ENCODE measurements around the gene TRPV4. TPM values are rescaled to one million over a fixed set of nuclear protein-coding genes. Genes with fewer than 3 reads are reported as not detected.

TRPV4 gene
- total RNA-seq, 5 donors from 2014 or later (not counting 1 experiment from before 2014, with no cell fraction given), result not detected

GRCh38 chr12:109807954-109808643 lies 25.1 kb downstream of the TRPV4 start:
- H3K4me3 Mint-ChIP-seq, result no peak overlapping the region
- CTCF ChIA-PET, result interaction anchor here in 1 of 2 donors (1.6 kb wide), 1 partner anchor 38 kb away, joined by 4 read pairs; no protein-coding TSS in a partner anchor
- no peaks in the 10 kb centered on the region for H3K36me3 Mint-ChIP-seq

GRCh38 chr12:109804820-109805761 lies 28.1 kb downstream of the TRPV4 start:
- Mint-ChIP-seq H3K27ac (no peak overlapping the region), H3K4me3 (no peak overlapping the region), H3K9me3 (no peaks in the 10 kb centered on the region), H3K36me3 (no peaks in the 10 kb centered on the region), H3K27me3 (peaks cover 0 to 3% of the 10 kb centered on the region in 2 donors), H3K4me1 (peaks cover 0 to 2% (median 0%) of the 10 kb centered on the region in 3 donors)
- Histone ChIP-seq H3K36me3 (ENCODE audit: control insufficient read depth in 2 of 2, extremely low read depth in 1 of 2, insufficient read depth in 1 of 2, low read length in 1 of 2) (no peaks in the 10 kb centered on the region), H3K9me3 (no peaks in the 10 kb centered on the region), H3K27me3 (replicated peaks in 1 of 2; ENCODE audit: control insufficient read depth in 2 of 2, extremely low read depth in 1 of 2, insufficient read depth in 2 of 2, low read length in 1 of 2) (peaks cover 0 to 11% of the 10 kb centered on the region in 2 experiments), H3K4me3 (ENCODE audit: control insufficient read depth in 1 of 2, extremely low read depth in 1 of 2, low read length in 1 of 2) (no peak overlapping the region), H3K27ac (ENCODE audit: low read length) (no peak overlapping the region), H3K4me1 (ENCODE audit: control insufficient read depth in 1 of 2, extremely low read depth in 1 of 2, insufficient read depth in 2 of 2, low read length in 2 of 2) (peaks cover 0 to 5% of the 10 kb centered on the region in 2 experiments)
- WGBS (ENCODE audit: insufficient coverage), result 39% methylated on average over 11 of the region's 12 CpGs
- CTCF ChIA-PET, result interaction anchor here (0.6 to 3.6 kb wide), 15 partner anchors 10 to 1400 kb away, joined by 3 to 24 read pairs (median 4); no protein-coding TSS in a partner anchor
- peak; percentile 78 to 83 (median 81) for ATAC-seq (replicated peaks in 1 of 4)
- peak; percentile 13 to 79 (median 59) for DNase-seq
- POLR2A ChIA-PET, result no interaction called here

More at GRCh38 chr12:109807954-109808643, 25.1 kb downstream of the TRPV4 start:
- Histone ChIP-seq H3K4me3 (ENCODE audit: control insufficient read depth in 1 of 2, extremely low read depth in 1 of 2, low read length in 1 of 2) (no peak overlapping the region), H3K27ac (ENCODE audit: low read length) (no peak overlapping the region), H3K4me1 (ENCODE audit: control insufficient read depth in 1 of 2, extremely low read depth in 1 of 2, insufficient read depth in 2 of 2, low read length in 2 of 2) (peaks cover 0 to 5% of the 10 kb centered on the region in 2 experiments), H3K36me3 (ENCODE audit: control insufficient read depth in 2 of 2, extremely low read depth in 1 of 2, insufficient read depth in 1 of 2, low read length in 1 of 2) (no peaks in the 10 kb centered on the region), H3K27me3 (replicated peaks in 1 of 2; ENCODE audit: control insufficient read depth in 2 of 2, extremely low read depth in 1 of 2, insufficient read depth in 2 of 2, low read length in 1 of 2) (peaks cover 0 to 28% of the 10 kb centered on the region in 2 experiments), H3K9me3 (no peaks in the 10 kb centered on the region)
- POLR2A ChIA-PET, result no interaction called here
- Mint-ChIP-seq H3K27me3 (peaks cover 0 to 3% of the 10 kb centered on the region in 2 donors), H3K9me3 (no peaks in the 10 kb centered on the region), H3K27ac (no peak overlapping the region), H3K4me1 (peaks cover 0 to 2% (median 0%) of the 10 kb centered on the region in 3 donors)
- 95% methylated on average over 4 of the region's 12 CpGs for WGBS (ENCODE audit: insufficient coverage)
- DNase-seq (no peak), ATAC-seq (replicated peaks in 1 of 4) (no peak)

GRCh38 chr12:109803678-109804077 lies 29.5 kb downstream of the TRPV4 start:
- ChIA-PET POLR2A (no interaction called here), CTCF (interaction anchor here in 1 of 2 donors (0.6 to 3.6 kb wide), 2 partner anchors 42 to 47 kb away, joined by 11 to 24 read pairs; no protein-coding TSS in a partner anchor)
- Mint-ChIP-seq H3K27ac (no peak overlapping the region), H3K4me1 (peaks cover 0 to 2% (median 0%) of the 10 kb centered on the region in 3 donors), H3K36me3 (no peaks in the 10 kb centered on the region), H3K4me3 (no peak overlapping the region), H3K27me3 (peaks cover 0 to 3% of the 10 kb centered on the region in 2 donors), H3K9me3 (no peaks in the 10 kb centered on the region)
- H3K4me1 ChIP-seq (ENCODE audit: control insufficient read depth in 1 of 2, extremely low read depth in 1 of 2, insufficient read depth in 2 of 2, low read length in 2 of 2), result peaks cover 0 to 5% of the 10 kb centered on the region in 2 experiments
- no peak overlapping the region for H3K27ac ChIP-seq (ENCODE audit: low read length)
- WGBS (ENCODE audit: insufficient coverage), result 86% methylated on average over 2 of the region's 3 CpGs
- no peaks in the 10 kb centered on the region for H3K36me3 ChIP-seq (ENCODE audit: control insufficient read depth in 2 of 2, extremely low read depth in 1 of 2, insufficient read depth in 1 of 2, low read length in 1 of 2)
- DNase-seq (no peak), ATAC-seq (replicated peaks in 1 of 4) (no peak)
- H3K4me3 ChIP-seq (ENCODE audit: control insufficient read depth in 1 of 2, extremely low read depth in 1 of 2, low read length in 1 of 2), result no peak overlapping the region
- H3K9me3 ChIP-seq, result no peaks in the 10 kb centered on the region
- peaks cover 0 to 9% of the 10 kb centered on the region in 2 experiments for H3K27me3 ChIP-seq (replicated peaks in 1 of 2; ENCODE audit: control insufficient read depth in 2 of 2, extremely low read depth in 1 of 2, insufficient read depth in 2 of 2, low read length in 1 of 2)

- no peaks in the 10 kb centered on the region for H3K9me3 ChIP-seq
- DNase-seq (no peak), ATAC-seq (replicated peaks in 1 of 4) (no peak)
- Mint-ChIP-seq H3K36me3 (no peaks in the 10 kb centered on the region), H3K9me3 (no peaks in the 10 kb centered on the region), H3K27me3 (peaks cover 0 to 8% of the 10 kb centered on the region in 2 donors), H3K4me3 (no peak overlapping the region), H3K4me1 (peaks cover 0 to 2% (median 0%) of the 10 kb centered on the region in 3 donors), H3K27ac (no peak overlapping the region)
- H3K27ac ChIP-seq (ENCODE audit: low read length), result no peak overlapping the region
- peaks cover 0 to 5% of the 10 kb centered on the region in 2 experiments for H3K4me1 ChIP-seq (ENCODE audit: control insufficient read depth in 1 of 2, extremely low read depth in 1 of 2, insufficient read depth in 2 of 2, low read length in 2 of 2)
- H3K4me3 ChIP-seq (ENCODE audit: control insufficient read depth in 1 of 2, extremely low read depth in 1 of 2, low read length in 1 of 2), result no peak overlapping the region
- 88% methylated on average over 13 of the region's 15 CpGs for WGBS (ENCODE audit: insufficient coverage)
- H3K36me3 ChIP-seq (ENCODE audit: control insufficient read depth in 2 of 2, extremely low read depth in 1 of 2, insufficient read depth in 1 of 2, low read length in 1 of 2), result no peaks in the 10 kb centered on the region
- POLR2A ChIA-PET, result no interaction called here
- CTCF ChIA-PET, result no interaction called here
- H3K27me3 ChIP-seq (replicated peaks in 1 of 2; ENCODE audit: control insufficient read depth in 2 of 2, extremely low read depth in 1 of 2, insufficient read depth in 2 of 2, low read length in 1 of 2), result peaks cover 0 to 13% of the 10 kb centered on the region in 2 experiments
Observed at GRCh38 chr12:109802828-109803227, 30.4 kb downstream of the TRPV4 start.

DNA sequence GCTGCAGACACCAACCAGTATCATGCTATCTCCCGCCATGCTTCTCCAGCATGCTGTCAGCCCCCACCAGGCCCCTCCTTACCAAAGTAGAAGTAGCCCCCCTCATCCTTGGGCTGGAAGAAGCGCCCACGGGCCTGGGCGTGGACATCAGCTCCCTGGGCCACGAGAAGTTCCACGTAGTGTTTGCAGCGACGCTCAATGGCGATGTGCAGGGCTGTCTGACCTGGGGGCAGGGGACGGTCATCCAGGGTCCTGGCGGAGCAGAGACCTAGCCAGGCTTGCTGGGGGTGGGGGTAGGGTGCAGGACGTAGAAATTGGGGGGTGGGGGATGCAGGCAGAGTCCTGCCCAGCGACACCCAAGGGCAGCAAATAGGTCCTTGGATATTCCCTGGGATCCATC lies 32.7 kb downstream of the TRPV4 start:
- Mint-ChIP-seq H3K27me3 (peaks cover 6 to 10% of the 10 kb centered on the region in 2 donors), H3K27ac (no peak overlapping the region), H3K9me3 (no peaks in the 10 kb centered on the region), H3K4me1 (peaks cover 0 to 2% (median 0%) of the 10 kb centered on the region in 3 donors), H3K36me3 (no peaks in the 10 kb centered on the region), H3K4me3 (no peak overlapping the region)
- H3K27ac ChIP-seq (ENCODE audit: low read length), result no peak overlapping the region
- ChIA-PET POLR2A (no interaction called here), CTCF (no interaction called here)
- DNase-seq (no peak), ATAC-seq (replicated peaks in 1 of 4) (no peak)
- WGBS (ENCODE audit: insufficient coverage), result 94% methylated on average over 5 of the region's 13 CpGs
- peaks cover 0 to 5% of the 10 kb centered on the region in 2 experiments for H3K4me1 ChIP-seq (ENCODE audit: control insufficient read depth in 1 of 2, extremely low read depth in 1 of 2, insufficient read depth in 2 of 2, low read length in 2 of 2)
- no peak overlapping the region for H3K4me3 ChIP-seq (ENCODE audit: control insufficient read depth in 1 of 2, extremely low read depth in 1 of 2, low read length in 1 of 2)
- no peaks in the 10 kb centered on the region for H3K36me3 ChIP-seq (ENCODE audit: control insufficient read depth in 2 of 2, extremely low read depth in 1 of 2, insufficient read depth in 1 of 2, low read length in 1 of 2)
- no peaks in the 10 kb centered on the region for H3K9me3 ChIP-seq
- H3K27me3 ChIP-seq (replicated peaks in 1 of 2; ENCODE audit: control insufficient read depth in 2 of 2, extremely low read depth in 1 of 2, insufficient read depth in 2 of 2, low read length in 1 of 2), result peaks cover 0 to 21% of the 10 kb centered on the region in 2 experiments

DNA sequence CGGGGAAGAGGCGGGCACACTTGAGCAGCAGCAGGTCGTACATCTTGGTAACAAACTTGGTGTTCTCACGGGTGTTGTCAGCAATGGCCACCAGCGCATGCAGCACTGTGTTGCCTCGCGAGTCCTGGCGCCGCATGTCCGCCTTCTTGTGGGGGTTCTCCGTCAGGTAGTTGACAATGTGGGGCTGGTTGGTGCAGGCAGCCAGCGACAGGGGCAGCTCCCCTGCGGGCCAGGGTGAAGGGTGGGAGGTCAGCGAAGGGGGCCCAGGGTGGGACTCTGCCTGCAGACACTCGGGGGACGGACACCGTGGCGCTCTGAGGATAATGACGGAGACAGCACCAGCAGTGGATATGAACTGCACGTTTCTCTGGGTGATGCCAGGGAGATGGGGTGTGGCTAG lies 34.5 kb downstream of the TRPV4 start:
- Mint-ChIP-seq H3K4me3 (no peak overlapping the region), H3K27ac (no peak overlapping the region), H3K4me1 (no peaks in the 10 kb centered on the region), H3K36me3 (no peaks in the 10 kb centered on the region), H3K9me3 (no peaks in the 10 kb centered on the region), H3K27me3 (peaks cover 7% of the 10 kb centered on the region in 2 donors)
- DNase-seq (no peak), ATAC-seq (replicated peaks in 1 of 4) (no peak)
- no peaks in the 10 kb centered on the region for H3K36me3 ChIP-seq (ENCODE audit: control insufficient read depth in 2 of 2, extremely low read depth in 1 of 2, insufficient read depth in 1 of 2, low read length in 1 of 2)
- no peak overlapping the region for H3K4me3 ChIP-seq (ENCODE audit: control insufficient read depth in 1 of 2, extremely low read depth in 1 of 2, low read length in 1 of 2)
- 91% methylated on average over 20 of the region's 20 CpGs for WGBS (ENCODE audit: insufficient coverage)
- no peak overlapping the region for H3K27ac ChIP-seq (ENCODE audit: low read length)
- H3K9me3 ChIP-seq, result no peaks in the 10 kb centered on the region
- ChIA-PET POLR2A (interaction anchor here in 1 of 2 donors (0.7 kb wide), 1 partner anchor 102 kb away, joined by 5 read pairs; no protein-coding TSS in a partner anchor), CTCF (interaction anchor here in 1 of 2 donors (0.7 kb wide), 1 partner anchor 44 kb away, joined by 4 read pairs; no protein-coding TSS in a partner anchor)
- no peaks in the 10 kb centered on the region for H3K4me1 ChIP-seq (ENCODE audit: control insufficient read depth in 1 of 2, extremely low read depth in 1 of 2, insufficient read depth in 2 of 2, low read length in 2 of 2)
- peaks cover 0 to 23% of the 10 kb centered on the region in 2 experiments for H3K27me3 ChIP-seq (replicated peaks in 1 of 2; ENCODE audit: control insufficient read depth in 2 of 2, extremely low read depth in 1 of 2, insufficient read depth in 2 of 2, low read length in 1 of 2)
